Loucy (cell line): ENCODE results near the gene GAK.

Experiments
- EZH2phosphoT487 ChIP-seq: fragments of 200-600 bp; IDR thresholded peaks from 2 replicates; pipeline ENCODE4 v1.6.1; 2018; ENCODE audit warnings: antibody characterized with exemption, mild to moderate bottlenecking, moderate library complexity, borderline replicate concordance
- TF ChIP-seq, protein P1 (sequence below): fragments of 200-600 bp; sonication (generic); conservative IDR thresholded peaks from 2 replicates; pipeline ENCODE4 v1.5.1; 2014; ENCODE audit warnings: mild to moderate bottlenecking, antibody characterized with exemption, low read length

DNA sequence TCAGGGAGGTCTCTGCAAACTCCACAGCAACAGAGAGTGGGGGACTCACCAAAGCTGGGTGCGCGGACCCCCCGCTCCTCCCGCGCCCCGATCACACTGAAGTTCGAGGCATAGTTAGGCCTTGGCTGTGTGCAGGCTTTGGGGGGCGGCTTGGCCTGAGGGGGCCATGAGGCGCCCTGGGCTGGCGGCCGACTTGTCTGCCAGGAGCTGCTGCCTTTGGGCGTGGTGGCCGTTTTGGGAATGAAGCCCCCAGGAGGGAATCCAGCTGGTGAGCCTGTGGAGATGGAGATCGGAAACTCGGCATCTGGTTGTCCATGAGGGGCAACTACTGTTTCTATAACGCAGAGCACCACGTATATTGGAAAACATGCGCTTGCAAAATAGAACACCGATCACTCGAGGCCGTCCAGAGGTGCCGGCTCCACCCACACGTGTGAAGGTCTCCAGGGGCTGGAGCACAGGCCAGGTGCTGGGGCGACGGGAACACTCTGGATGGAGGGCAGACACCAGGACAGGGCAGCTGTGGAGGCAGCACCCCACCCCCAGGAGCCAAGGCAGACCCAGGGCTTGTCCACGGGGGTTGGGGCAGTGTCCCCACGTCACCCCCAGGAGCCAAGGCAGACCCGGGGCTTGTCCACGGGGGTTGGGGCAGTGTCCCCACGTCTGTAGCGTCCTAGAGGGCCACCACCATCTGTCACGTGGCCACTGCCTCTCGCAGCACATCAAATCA, 80.2 kb downstream of the GAK start:
- TF ChIP-seq, protein P1, sequence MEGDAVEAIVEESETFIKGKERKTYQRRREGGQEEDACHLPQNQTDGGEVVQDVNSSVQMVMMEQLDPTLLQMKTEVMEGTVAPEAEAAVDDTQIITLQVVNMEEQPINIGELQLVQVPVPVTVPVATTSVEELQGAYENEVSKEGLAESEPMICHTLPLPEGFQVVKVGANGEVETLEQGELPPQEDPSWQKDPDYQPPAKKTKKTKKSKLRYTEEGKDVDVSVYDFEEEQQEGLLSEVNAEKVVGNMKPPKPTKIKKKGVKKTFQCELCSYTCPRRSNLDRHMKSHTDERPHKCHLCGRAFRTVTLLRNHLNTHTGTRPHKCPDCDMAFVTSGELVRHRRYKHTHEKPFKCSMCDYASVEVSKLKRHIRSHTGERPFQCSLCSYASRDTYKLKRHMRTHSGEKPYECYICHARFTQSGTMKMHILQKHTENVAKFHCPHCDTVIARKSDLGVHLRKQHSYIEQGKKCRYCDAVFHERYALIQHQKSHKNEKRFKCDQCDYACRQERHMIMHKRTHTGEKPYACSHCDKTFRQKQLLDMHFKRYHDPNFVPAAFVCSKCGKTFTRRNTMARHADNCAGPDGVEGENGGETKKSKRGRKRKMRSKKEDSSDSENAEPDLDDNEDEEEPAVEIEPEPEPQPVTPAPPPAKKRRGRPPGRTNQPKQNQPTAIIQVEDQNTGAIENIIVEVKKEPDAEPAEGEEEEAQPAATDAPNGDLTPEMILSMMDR: no peak
- no peak for TF ChIP-seq EZH2phosphoT487
